ENCODE results near the gene CTNNA2.

Gene CTNNA2

GRCh38 chr2:80365762-80366161 is 852.9 kb downstream of the CTNNA2 start:
- no peak overlapping the region for H3K9ac ChIP-seq (ENCODE audit: low read depth in 1 of 2, low read length in 2 of 2)
- no peak overlapping the region for H3K4me3 ChIP-seq (ENCODE audit: low read length in 2 of 2)
- no peaks in the 10 kb centered on the region for H3K27me3 ChIP-seq (ENCODE audit: control insufficient read depth in 2 of 2, insufficient read depth in 2 of 2, low read length in 2 of 2)
- H3K4me1 ChIP-seq (ENCODE audit: control insufficient read depth in 2 of 2, insufficient read depth in 2 of 2, low read length in 2 of 2): no peaks in the 10 kb centered on the region
- H3K27ac ChIP-seq (ENCODE audit: low read depth in 2 of 2, low read length in 2 of 2): no peak overlapping the region
- H3K36me3 ChIP-seq (ENCODE audit: control insufficient read depth in 2 of 2, insufficient read depth in 2 of 2, low read length in 2 of 2): no peaks in the 10 kb centered on the region
- no peaks in the 10 kb centered on the region for H3K9me3 ChIP-seq (ENCODE audit: control insufficient read depth in 2 of 2, low read length in 2 of 2)

- H3K4me1 ChIP-seq (ENCODE audit: control insufficient read depth in 2 of 2, insufficient read depth in 2 of 2, low read length in 2 of 2): no peaks in the 10 kb centered on the region
- H3K9ac ChIP-seq (ENCODE audit: low read depth in 1 of 2, low read length in 2 of 2): no peak overlapping the region
- H3K9me3 ChIP-seq (ENCODE audit: control insufficient read depth in 2 of 2, low read length in 2 of 2): no peaks in the 10 kb centered on the region
- no peaks in the 10 kb centered on the region for H3K27me3 ChIP-seq (ENCODE audit: control insufficient read depth in 2 of 2, insufficient read depth in 2 of 2, low read length in 2 of 2)
- no peaks in the 10 kb centered on the region for H3K36me3 ChIP-seq (ENCODE audit: control insufficient read depth in 2 of 2, insufficient read depth in 2 of 2, low read length in 2 of 2)
- no peak overlapping the region for H3K4me3 ChIP-seq (ENCODE audit: low read length in 2 of 2)
- no peak overlapping the region for H3K27ac ChIP-seq (ENCODE audit: low read depth in 2 of 2, low read length in 2 of 2)
Observed at GRCh38 chr2:80370375-80371009, 857.6 kb downstream of the CTNNA2 start.

GRCh38 chr2:80374105-80374504 is 861.3 kb downstream of the CTNNA2 start:
- H3K27me3 ChIP-seq (ENCODE audit: control insufficient read depth in 2 of 2, insufficient read depth in 2 of 2, low read length in 2 of 2): no peaks in the 10 kb centered on the region
- H3K4me3 ChIP-seq (ENCODE audit: low read length in 2 of 2): no peak overlapping the region
- H3K9ac ChIP-seq (ENCODE audit: low read depth in 1 of 2, low read length in 2 of 2): no peak overlapping the region
- H3K27ac ChIP-seq (ENCODE audit: low read depth in 2 of 2, low read length in 2 of 2): no peak overlapping the region
- H3K36me3 ChIP-seq (ENCODE audit: control insufficient read depth in 2 of 2, insufficient read depth in 2 of 2, low read length in 2 of 2): no peaks in the 10 kb centered on the region
- no peaks in the 10 kb centered on the region for H3K9me3 ChIP-seq (ENCODE audit: control insufficient read depth in 2 of 2, low read length in 2 of 2)
- no peaks in the 10 kb centered on the region for H3K4me1 ChIP-seq (ENCODE audit: control insufficient read depth in 2 of 2, insufficient read depth in 2 of 2, low read length in 2 of 2)

- Histone ChIP-seq H3K27me3 (ENCODE audit: control insufficient read depth in 2 of 2, insufficient read depth in 2 of 2, low read length in 2 of 2) (no peaks in the 10 kb centered on the region), H3K36me3 (ENCODE audit: control insufficient read depth in 2 of 2, insufficient read depth in 2 of 2, low read length in 2 of 2) (no peaks in the 10 kb centered on the region), H3K27ac (ENCODE audit: low read depth in 2 of 2, low read length in 2 of 2) (no peak overlapping the region), H3K4me3 (ENCODE audit: low read length in 2 of 2) (no peak overlapping the region), H3K9me3 (ENCODE audit: control insufficient read depth in 2 of 2, low read length in 2 of 2) (no peaks in the 10 kb centered on the region), H3K4me1 (ENCODE audit: control insufficient read depth in 2 of 2, insufficient read depth in 2 of 2, low read length in 2 of 2) (no peaks in the 10 kb centered on the region), H3K9ac (ENCODE audit: low read depth in 1 of 2, low read length in 2 of 2) (no peak overlapping the region)
Observed at GRCh38 chr2:80377071-80377470, 864.2 kb downstream of the CTNNA2 start.

GRCh38 chr2:80380736-80381135 is 867.9 kb downstream of the CTNNA2 start:
- Histone ChIP-seq H3K4me3 (ENCODE audit: low read length in 2 of 2) (no peak overlapping the region), H3K36me3 (ENCODE audit: control insufficient read depth in 2 of 2, insufficient read depth in 2 of 2, low read length in 2 of 2) (no peaks in the 10 kb centered on the region), H3K27me3 (ENCODE audit: control insufficient read depth in 2 of 2, insufficient read depth in 2 of 2, low read length in 2 of 2) (no peaks in the 10 kb centered on the region), H3K9ac (ENCODE audit: low read depth in 1 of 2, low read length in 2 of 2) (no peak overlapping the region), H3K27ac (ENCODE audit: low read depth in 2 of 2, low read length in 2 of 2) (no peak overlapping the region), H3K9me3 (ENCODE audit: control insufficient read depth in 2 of 2, low read length in 2 of 2) (no peaks in the 10 kb centered on the region), H3K4me1 (ENCODE audit: control insufficient read depth in 2 of 2, insufficient read depth in 2 of 2, low read length in 2 of 2) (no peaks in the 10 kb centered on the region)

- Histone ChIP-seq H3K27ac (ENCODE audit: low read depth in 2 of 2, low read length in 2 of 2) (no peak overlapping the region), H3K36me3 (ENCODE audit: control insufficient read depth in 2 of 2, insufficient read depth in 2 of 2, low read length in 2 of 2) (no peaks in the 10 kb centered on the region), H3K27me3 (ENCODE audit: control insufficient read depth in 2 of 2, insufficient read depth in 2 of 2, low read length in 2 of 2) (no peaks in the 10 kb centered on the region), H3K9me3 (ENCODE audit: control insufficient read depth in 2 of 2, low read length in 2 of 2) (no peaks in the 10 kb centered on the region), H3K4me1 (ENCODE audit: control insufficient read depth in 2 of 2, insufficient read depth in 2 of 2, low read length in 2 of 2) (no peaks in the 10 kb centered on the region), H3K9ac (ENCODE audit: low read depth in 1 of 2, low read length in 2 of 2) (no peak overlapping the region), H3K4me3 (ENCODE audit: low read length in 2 of 2) (no peak overlapping the region)
Observed at GRCh38 chr2:80381666-80382065, 868.8 kb downstream of the CTNNA2 start.

GRCh38 chr2:80392441-80392840 is 879.6 kb downstream of the CTNNA2 start:
- no peaks in the 10 kb centered on the region for H3K36me3 ChIP-seq (ENCODE audit: control insufficient read depth in 2 of 2, insufficient read depth in 2 of 2, low read length in 2 of 2)
- H3K4me1 ChIP-seq (ENCODE audit: control insufficient read depth in 2 of 2, insufficient read depth in 2 of 2, low read length in 2 of 2): no peaks in the 10 kb centered on the region
- H3K9me3 ChIP-seq (ENCODE audit: control insufficient read depth in 2 of 2, low read length in 2 of 2): no peaks in the 10 kb centered on the region
- H3K9ac ChIP-seq (ENCODE audit: low read depth in 1 of 2, low read length in 2 of 2): no peak overlapping the region
- no peaks in the 10 kb centered on the region for H3K27me3 ChIP-seq (ENCODE audit: control insufficient read depth in 2 of 2, insufficient read depth in 2 of 2, low read length in 2 of 2)
- H3K27ac ChIP-seq (ENCODE audit: low read depth in 2 of 2, low read length in 2 of 2): no peak overlapping the region
- no peak overlapping the region for H3K4me3 ChIP-seq (ENCODE audit: low read length in 2 of 2)

- Histone ChIP-seq H3K9ac (ENCODE audit: low read depth in 1 of 2, low read length in 2 of 2) (no peak overlapping the region), H3K27ac (ENCODE audit: low read depth in 2 of 2, low read length in 2 of 2) (no peak overlapping the region), H3K9me3 (ENCODE audit: control insufficient read depth in 2 of 2, low read length in 2 of 2) (no peaks in the 10 kb centered on the region), H3K36me3 (ENCODE audit: control insufficient read depth in 2 of 2, insufficient read depth in 2 of 2, low read length in 2 of 2) (no peaks in the 10 kb centered on the region), H3K4me3 (ENCODE audit: low read length in 2 of 2) (no peak overlapping the region), H3K27me3 (ENCODE audit: control insufficient read depth in 2 of 2, insufficient read depth in 2 of 2, low read length in 2 of 2) (no peaks in the 10 kb centered on the region), H3K4me1 (ENCODE audit: control insufficient read depth in 2 of 2, insufficient read depth in 2 of 2, low read length in 2 of 2) (no peaks in the 10 kb centered on the region)
Observed at GRCh38 chr2:80393991-80394390, 881.1 kb downstream of the CTNNA2 start.

- H3K4me1 ChIP-seq (ENCODE audit: control insufficient read depth in 2 of 2, insufficient read depth in 2 of 2, low read length in 2 of 2): no peaks in the 10 kb centered on the region
- H3K4me3 ChIP-seq (ENCODE audit: low read length in 2 of 2): no peak overlapping the region
- H3K27me3 ChIP-seq (ENCODE audit: control insufficient read depth in 2 of 2, insufficient read depth in 2 of 2, low read length in 2 of 2): no peaks in the 10 kb centered on the region
- no peak overlapping the region for H3K27ac ChIP-seq (ENCODE audit: low read depth in 2 of 2, low read length in 2 of 2)
- H3K9ac ChIP-seq (ENCODE audit: low read depth in 1 of 2, low read length in 2 of 2): no peak overlapping the region
- H3K9me3 ChIP-seq (ENCODE audit: control insufficient read depth in 2 of 2, low read length in 2 of 2): no peaks in the 10 kb centered on the region
- H3K36me3 ChIP-seq (ENCODE audit: control insufficient read depth in 2 of 2, insufficient read depth in 2 of 2, low read length in 2 of 2): no peaks in the 10 kb centered on the region
Observed at GRCh38 chr2:80395251-80395650, 882.4 kb downstream of the CTNNA2 start.

GRCh38 chr2:80396276-80396675 is 883.4 kb downstream of the CTNNA2 start:
- no peak overlapping the region for H3K4me3 ChIP-seq (ENCODE audit: low read length in 2 of 2)
- no peaks in the 10 kb centered on the region for H3K4me1 ChIP-seq (ENCODE audit: control insufficient read depth in 2 of 2, insufficient read depth in 2 of 2, low read length in 2 of 2)
- no peaks in the 10 kb centered on the region for H3K36me3 ChIP-seq (ENCODE audit: control insufficient read depth in 2 of 2, insufficient read depth in 2 of 2, low read length in 2 of 2)

GRCh38 chr2:80403081-80403480 is 890.2 kb downstream of the CTNNA2 start:
- no peaks in the 10 kb centered on the region for H3K4me1 ChIP-seq (ENCODE audit: control insufficient read depth in 2 of 2, insufficient read depth in 2 of 2, low read length in 2 of 2)
- H3K4me3 ChIP-seq (ENCODE audit: low read length in 2 of 2): no peak overlapping the region
- no peaks in the 10 kb centered on the region for H3K9me3 ChIP-seq (ENCODE audit: control insufficient read depth in 2 of 2, low read length in 2 of 2)
- no peaks in the 10 kb centered on the region for H3K36me3 ChIP-seq (ENCODE audit: control insufficient read depth in 2 of 2, insufficient read depth in 2 of 2, low read length in 2 of 2)
- no peak overlapping the region for H3K27ac ChIP-seq (ENCODE audit: low read depth in 2 of 2, low read length in 2 of 2)
- H3K27me3 ChIP-seq (ENCODE audit: control insufficient read depth in 2 of 2, insufficient read depth in 2 of 2, low read length in 2 of 2): no peaks in the 10 kb centered on the region
- H3K9ac ChIP-seq (ENCODE audit: low read depth in 1 of 2, low read length in 2 of 2): no peak overlapping the region

More at GRCh38 chr2:80396276-80396675, 883.4 kb downstream of the CTNNA2 start:
- Histone ChIP-seq H3K9ac (ENCODE audit: low read depth in 1 of 2, low read length in 2 of 2) (no peak overlapping the region), H3K27me3 (ENCODE audit: control insufficient read depth in 2 of 2, insufficient read depth in 2 of 2, low read length in 2 of 2) (no peaks in the 10 kb centered on the region), H3K9me3 (ENCODE audit: control insufficient read depth in 2 of 2, low read length in 2 of 2) (no peaks in the 10 kb centered on the region), H3K27ac (ENCODE audit: low read depth in 2 of 2, low read length in 2 of 2) (no peak overlapping the region)
